B cell (primary cell): ENCODE data around the gene IFNLR1.

Source experiments
- CTCF ChIP-seq: fragments of 200-600 bp; IDR thresholded peaks from one replicate; pipeline ENCODE4 v1.8.0; 2022; ENCODE audit warnings: antibody characterized with exemption, mild to moderate bottlenecking
- EZH2 ChIP-seq: IDR thresholded peaks from 2 replicates; pipeline ENCODE4 v1.6.1; 2012; ENCODE audit warnings: borderline replicate concordance, low read depth, mild to moderate bottlenecking, moderate library complexity, low read length; ENCODE audit not compliant: insufficient read depth, poor library complexity, severe bottlenecking

- TF ChIP-seq CTCF = no peak
- no peak for TF ChIP-seq EZH2
Measured at GRCh38 chr1:24202556-24202955, 15.5 kb upstream of the IFNLR1 start.
